GM18502 (cell line): Measurements from ENCODE around the gene HOXA2.

Source experiments
- ATAC-seq: cut with Tn5 transposase; IDR thresholded peaks from one replicate; pipeline ENCODE4 v1.9.1; 2021; ENCODE audit warnings: mild to moderate bottlenecking; ENCODE audit not compliant: unreplicated experiment, poor library complexity

HOXA2 gene

DNA sequence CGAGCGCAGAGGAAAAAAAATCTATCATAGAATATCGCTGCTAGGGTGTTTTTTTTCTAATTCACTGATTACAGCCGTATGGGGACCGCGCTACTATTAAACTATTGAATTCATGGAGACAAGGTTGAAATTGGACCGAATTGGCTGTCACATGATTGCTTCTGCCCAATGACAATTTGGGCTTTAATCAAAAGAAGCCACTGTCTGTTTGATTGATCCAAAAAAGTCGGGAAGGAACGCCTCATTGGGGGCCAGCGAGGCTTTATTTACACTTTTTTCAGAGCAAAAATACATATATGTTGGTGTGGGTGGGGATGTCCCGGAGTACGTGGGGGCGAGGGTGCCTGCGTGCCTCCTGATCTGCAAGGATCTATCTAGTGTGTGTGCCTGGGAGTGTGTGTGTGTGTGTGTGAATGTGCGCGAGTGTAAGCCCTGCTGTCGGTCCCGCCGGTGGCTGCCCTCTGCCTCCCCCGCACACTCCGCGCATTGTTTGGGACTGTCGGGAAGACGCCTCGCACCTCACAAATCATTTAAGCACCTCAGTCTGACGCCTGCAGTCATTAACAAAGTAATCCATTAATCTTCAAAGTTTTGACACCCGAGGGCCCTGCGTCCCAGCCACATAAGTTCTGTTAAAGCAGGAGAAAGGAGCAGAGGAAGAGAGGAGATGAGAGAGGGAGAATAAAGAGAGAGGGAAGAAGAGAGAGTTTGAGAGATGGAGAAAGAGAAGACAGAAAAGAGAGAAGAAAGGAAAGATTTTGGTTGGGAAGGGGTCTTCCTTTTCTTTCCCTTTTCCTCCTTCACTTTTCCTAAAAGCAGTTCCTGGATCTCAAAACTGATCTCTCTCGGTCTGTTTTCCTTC, at the start of gene HOXA2:
TSS of gene HOXA2 (minus strand) at position 103 of the 862 bp plus-strand sequence. CDS start 183 bp downstream, outside the sequence.
- ATAC-seq: no peak

DNA sequence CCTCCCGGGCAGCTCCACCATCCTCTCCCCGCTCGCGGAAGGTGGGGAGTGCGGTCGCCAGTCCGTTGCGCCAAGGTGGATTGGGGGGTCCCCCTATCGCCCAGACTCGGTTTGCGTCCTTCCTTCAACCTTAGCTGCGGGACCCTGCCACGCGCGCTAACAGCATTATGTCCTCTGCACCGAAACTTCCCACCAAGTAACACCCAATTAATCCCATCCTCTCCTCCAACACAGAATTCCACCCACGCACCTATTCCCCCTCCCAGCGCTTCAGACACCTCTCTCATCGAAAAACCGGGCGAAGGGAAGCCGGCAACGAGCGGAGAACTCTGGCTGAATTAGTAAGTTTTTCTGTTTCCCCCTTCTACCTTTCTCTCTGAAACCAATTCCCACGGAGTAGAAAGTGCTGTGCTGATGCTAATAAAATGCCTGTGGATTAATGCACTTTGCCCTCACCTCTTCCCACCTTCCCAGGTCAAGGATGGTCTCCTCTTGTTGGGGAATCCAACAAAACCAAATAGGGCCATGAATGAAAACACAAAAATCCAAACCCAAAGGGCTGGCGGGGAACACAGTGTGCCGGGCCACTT, 49.0 kb upstream of the HOXA2 start:
- ATAC-seq: no peak

DNA sequence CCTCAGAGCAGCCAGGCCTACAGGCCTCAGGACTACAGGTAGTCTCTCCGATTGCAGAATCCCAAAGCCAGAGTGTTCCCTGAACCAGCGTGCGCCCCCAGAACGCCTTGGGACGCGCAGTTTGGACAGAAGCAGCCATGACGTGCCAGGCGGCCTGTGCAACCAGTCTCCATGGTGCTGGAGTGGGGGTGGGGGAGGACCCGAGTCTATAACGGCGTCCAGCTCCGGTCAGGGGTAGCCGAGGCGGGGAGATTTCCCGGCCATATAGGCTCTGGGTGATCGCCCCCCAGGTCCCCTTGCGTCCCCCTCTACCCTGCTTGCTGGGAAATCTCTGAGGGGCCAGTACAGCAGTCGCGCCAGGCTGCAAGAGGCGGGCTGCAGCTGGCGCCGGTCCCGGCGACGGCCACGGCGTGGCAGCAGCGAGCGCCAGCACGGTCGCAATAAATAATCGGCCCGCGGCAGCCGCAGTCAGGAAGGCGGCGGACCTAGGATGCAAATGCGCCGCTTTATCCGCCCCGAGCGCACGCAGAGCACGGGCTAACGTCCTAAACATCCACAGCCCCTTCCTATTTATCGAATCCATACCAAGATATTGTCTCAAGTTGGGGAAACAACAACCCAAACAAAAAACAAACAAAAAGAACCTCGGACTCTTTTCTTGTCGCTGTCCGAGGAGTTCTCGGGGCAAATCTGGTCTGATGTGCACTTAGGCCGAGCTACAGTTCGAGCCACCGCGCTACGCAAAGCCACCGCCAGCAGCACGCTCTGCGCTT, 48.3 kb upstream of the HOXA2 start:
- peak; percentile 85 for ATAC-seq

DNA sequence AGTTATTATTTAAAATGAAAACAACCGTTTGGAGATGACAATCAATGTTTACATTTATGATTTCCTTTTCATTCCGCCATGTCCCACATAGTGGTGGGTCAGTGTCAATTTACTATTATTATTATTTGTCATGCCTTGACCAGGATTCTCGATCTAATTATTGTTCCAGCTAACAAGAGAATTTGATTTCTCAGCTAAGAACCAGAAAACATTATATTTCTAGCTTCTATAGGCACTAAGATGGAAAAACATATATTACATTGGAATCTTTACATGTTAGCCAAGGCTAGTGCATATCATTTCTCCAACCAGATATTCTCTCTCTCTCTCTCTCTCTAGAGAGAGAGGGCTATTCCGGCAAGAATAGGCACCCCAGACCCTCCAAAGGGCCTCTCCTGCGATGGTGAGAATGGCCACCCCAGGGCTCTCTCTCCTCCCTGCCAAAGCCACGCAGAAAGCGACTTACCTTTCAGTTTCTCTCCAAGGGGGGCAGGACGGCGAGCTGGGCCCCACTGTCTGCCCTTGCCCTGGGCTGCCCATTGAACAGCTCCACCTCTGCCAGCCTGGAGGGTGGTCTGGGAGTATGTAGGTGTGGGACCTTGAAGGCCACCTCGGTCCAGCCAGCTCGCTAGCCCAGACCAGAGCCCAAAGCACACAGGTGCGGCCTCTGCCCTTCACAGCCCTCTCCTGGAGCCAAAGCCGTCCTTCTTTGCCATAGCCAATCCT, 47.5 kb upstream of the HOXA2 start:
- no peak for ATAC-seq

DNA sequence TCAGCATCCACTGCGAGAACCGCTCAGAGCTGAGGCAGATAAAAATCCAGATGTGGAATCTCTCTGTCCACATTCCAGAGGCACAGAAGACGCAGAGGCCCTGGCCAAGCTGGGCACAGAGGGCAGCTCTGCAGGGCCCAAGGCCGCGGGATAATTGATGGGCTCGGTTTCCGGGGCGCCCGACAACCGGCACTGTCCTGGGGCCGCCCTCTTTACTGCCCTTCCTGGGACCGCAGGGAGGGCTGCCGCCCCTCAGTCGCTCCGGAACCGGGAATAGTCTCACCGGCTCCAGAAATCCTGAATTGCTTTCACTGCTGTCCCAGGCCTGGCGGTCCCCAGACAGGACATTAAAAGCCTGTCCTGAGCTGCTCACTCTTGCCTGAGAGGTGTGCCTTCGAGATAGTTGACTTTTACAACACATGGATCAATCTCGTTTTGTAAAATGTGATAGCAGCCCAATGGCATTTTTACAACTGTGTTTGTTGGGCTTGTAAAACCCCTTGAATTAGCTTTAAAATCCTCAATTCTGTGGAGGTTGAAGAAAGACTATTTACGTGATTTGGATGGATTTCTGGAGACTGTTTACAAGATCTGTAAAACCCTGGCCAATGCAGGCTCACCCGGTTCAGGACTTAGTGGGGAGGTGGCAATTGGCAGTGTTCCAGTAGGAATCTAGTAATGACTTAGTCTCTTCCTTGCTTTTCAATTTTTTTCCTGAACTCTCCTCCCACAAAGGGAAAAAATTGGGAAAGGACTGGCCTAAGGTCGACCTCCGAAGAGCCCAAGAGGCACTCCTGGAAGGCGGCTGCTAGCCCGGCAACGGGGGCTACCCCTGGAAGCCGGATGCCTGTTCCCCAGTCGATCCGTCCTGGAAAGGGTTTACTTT, 46.5 kb upstream of the HOXA2 start:
- ATAC-seq: no peak

DNA sequence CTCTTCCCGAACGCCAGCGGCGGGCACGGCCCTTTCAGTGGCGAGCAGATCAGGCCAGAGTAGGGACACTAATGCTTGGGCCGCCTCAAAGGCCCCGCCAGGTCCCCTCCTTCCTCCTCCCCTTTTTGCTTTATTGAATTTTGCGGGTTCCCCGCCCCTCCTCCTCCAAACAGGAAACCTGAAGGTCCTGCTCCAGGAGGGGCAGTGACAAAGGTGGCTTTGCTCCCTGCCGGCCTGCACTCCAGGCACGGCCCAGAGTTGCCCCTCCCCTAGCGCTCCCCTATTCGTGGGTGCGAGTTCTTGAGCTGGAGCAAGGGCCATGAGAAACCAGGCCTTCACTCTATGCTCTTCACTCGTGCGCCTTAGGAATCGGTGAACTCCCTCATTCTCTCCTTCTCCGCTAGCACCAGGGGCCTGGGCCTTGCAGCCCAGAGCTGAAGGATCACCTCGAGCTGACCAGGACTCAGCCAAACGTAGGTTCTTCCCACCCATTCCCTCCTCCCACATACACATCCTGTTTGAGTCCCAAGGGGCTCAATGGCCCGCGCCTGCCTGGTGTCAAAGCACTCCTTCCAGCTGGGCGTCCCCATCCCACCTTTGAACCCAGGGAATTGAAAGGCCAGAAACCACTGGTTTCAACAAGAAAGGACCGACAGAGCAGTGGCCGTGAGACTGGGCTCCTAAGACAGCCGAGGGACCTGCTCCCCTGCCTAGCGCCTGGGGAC, 45.7 kb upstream of the HOXA2 start:
- no peak for ATAC-seq

DNA sequence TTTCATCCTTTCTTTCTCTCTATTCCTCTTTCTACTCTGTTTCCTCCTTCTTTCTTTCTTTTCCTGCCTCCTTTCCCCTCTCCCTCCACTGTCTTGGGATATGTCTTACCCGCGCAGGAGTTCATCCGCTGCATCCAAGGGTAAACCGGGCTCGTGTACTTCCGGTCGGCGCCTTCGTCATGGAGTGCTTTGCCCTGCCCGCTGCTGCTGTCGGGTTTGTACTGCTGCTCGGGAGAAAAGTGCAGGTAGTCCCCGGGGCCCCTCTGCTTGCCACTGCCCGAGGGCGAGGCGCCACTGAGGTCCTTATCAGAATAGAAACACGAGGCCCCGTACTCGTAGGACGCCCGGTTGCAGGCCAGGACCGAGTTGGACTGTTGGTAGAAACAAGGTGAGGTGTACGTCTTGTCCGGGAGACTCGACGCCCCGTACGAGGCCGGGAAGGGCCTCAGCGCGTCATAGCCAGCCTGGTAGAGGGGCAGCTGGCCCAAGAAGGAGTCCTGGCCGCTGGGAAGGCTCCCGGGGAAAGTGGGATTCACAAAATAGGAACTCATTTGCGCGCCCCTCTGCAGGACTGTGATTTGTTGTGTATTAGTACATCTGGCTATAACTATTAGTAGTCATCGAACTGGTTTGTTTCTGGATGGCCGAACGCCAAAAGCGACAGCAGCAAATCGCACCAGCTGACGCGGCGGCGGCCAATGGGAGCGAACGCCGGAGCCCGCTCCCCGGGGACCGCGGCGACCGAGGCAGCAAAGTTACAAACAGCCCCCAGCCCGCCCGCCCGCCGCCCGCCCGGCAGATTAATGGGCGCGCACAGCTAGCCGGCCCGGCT, 44.9 kb upstream of the HOXA2 start, which contains the start of gene HOXA6:
TSS of gene HOXA6 (minus strand) at position 576 of the 832 bp plus-strand sequence. CDS start at position 551, 25 bp downstream.
- no peak for ATAC-seq

DNA sequence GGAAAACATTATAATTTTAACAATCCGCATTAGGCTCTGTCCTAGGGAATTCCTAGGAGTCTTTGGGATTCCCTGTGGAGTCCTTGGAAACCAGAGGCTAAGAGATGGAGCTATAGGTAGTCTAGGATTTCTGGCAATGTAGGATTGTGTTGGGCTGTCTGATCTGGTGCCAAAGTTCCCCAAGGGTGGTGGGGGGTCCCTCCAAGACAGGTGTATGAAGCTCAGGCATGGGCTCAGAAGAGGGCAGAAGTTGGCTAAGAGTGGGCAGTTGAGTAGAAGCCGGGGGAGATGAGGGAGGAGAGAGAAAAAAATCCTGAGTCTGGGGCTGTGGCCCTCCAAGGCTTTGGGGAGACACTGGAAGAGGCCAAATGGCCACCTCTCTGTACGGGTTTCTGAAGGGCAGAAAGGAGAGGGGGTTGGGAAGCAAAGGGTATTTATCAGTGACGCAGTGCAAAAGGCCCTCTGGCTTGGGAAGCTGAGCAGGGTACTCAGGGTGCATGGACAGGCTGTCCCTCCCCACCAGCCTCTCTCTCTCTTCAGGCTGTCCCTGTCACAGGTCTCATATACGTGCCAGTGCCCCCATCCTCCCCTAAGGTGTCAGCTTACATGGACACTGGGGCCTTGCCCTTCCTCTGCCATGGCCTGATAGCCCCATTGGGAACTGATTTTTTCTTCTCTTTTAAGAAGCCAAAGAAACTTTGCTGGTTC, 44.2 kb upstream of the HOXA2 start:
- no peak for ATAC-seq

DNA sequence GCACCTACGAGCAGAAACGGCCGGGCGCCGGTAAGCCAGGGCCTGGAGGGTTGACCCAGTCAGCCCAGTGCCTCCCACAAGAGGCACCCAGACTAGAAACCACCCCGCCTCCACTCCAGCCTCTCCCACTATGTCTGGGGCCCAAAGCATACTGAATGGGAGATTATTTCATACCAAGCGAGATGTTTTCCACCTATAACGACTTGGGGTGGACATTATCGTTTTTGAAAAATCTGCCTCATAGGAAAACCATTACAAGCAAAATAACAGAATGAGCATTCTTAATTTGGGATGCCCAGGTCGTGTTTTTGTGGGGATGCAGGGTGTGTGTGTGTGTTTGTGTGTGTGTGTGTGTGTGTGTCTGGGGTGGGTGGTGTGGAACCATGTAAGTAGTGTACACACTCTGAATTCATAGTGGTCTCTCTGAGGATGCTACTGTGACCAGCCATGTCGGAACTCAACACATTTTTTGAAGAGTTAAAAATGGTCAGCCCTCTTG, 43.5 kb upstream of the HOXA2 start:
- ATAC-seq: no peak

DNA sequence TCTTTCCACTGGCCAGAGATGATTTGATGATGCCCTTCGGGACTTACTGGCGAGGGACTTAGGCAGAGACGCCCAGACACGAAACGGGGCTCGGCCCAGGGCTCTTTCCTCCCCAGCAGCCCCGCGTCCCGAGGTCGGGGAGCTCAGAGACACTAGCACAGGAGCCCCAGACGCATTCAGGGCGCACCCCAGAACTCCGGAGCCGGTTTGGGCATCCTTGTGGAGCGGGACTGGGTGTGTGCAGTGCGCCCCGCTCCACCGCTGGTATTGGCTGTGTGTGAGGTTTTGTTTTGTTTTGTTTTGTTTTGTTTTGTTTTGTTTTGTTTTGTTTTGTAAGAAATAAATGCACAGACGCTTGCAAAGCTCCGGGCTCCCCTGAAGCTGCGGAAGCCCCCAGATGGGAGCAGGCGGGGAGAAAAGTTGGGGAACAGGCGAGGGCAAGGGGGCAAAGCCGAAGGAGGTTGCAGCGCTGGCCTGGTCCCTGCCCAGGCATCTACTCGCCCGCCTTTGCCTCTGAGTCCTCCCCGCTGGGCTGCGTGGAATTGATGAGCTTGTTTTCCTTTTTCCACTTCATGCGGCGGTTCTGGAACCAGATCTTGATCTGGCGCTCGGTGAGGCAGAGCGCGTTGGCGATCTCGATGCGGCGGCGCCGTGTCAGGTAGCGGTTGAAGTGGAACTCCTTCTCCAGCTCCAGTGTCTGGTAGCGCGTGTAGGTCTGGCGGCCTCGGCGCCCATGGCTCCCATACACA, 42.9 kb upstream of the HOXA2 start:
- ATAC-seq: no peak

DNA sequence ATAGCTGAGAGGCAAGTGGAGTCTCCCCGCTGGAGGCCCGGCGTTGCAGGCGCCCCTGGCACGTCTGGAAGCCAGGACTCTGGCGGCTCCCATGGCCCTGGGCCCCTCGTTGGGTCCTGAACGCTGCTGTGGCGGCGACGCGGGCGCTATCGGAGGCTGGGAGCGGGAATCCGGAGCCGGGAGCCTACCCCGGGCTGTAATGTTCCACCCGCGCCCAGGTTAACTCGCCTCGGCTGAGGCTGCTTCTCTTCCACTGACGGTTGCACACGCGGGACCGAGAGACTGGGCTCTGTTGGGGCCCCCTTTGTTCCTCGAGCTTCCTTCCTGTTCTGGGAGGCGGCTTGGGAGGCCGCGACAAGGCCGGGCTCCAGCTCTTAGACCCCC, 42.3 kb upstream of the HOXA2 start:
- no peak for ATAC-seq

DNA sequence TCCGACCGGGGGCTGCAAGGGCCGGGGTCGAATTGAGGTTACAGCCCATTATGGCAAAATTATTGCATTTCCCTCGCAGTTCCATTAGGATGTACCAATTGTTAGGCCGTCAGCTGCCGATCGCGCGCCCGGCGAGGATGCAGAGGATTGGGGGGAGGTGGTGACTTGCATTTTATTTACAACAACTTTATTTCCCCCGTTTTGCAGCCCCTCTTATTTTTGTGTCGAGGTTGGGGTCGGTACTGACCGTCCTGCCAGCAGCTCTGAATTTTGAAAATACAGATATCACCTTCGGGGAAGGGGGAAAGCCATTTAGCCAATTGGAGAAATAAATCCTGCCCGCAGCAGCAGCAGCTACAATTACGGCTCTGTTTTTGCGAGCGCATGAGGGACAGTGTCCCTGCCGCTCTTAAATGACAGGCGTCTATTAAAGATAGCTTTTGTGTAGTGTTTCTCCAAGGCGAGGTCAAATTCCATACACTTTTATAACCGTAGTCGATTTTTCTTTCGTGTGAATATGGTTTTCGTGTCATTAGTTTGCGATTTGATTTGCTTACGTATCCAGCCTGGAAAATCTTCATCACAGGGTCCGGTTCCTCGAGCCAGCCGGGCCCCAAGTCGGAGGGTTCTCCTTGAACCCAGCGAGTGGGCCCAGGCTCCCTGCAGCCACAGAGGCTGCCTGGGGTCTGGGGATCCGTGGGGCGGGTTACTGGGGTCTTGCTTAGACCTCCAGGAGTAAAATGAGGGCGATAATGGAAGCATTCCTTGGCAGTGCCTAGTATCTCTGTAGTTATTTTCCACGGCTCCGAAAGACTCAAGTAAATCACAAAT, 41.7 kb upstream of the HOXA2 start:
- no peak for ATAC-seq

DNA sequence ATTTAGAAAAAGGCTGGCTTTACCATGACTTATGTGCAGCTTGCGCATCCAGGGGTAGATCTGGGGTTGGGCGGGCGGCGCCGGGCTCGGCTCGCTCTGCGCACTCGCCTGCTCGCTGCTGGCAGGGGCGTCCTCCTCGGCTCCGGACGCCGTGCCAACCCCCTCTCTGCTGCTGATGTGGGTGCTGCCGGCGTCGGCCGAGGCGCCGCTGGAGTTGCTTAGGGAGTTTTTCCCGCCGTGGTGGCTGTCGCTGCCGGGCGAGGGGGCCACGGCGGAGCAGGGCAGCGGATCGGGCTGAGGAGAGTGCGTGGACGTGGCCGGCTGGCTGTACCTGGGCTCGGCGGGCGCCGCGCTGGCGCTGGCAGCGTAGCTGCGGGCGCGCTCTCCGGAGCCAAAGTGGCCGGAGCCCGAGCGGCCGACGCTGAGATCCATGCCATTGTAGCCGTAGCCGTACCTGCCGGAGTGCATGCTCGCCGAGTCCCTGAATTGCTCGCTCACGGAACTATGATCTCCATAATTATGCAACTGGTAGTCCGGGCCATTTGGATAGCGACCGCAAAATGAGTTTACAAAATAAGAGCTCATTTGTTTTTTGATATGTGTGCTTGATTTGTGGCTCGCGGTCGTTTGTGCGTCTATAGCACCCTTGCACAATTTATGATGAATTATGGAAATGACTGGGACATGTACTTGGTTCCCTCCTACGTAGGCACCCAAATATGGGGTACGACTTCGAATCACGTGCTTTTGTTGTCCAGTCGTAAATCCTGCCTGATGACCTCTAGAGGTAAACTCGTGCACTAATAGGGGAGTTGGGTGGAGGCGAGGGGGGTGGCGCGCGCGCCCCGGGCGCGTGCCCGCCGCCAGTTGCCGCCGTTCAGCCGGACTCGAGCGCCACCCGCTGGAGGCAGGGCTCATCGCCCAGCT, 40.8 kb upstream of the HOXA2 start, which contains the start of gene HOXA5:
TSS of gene HOXA5 (minus strand) at position 659 of the 927 bp plus-strand sequence. CDS start at position 585, 74 bp downstream.
- ATAC-seq: no peak

DNA sequence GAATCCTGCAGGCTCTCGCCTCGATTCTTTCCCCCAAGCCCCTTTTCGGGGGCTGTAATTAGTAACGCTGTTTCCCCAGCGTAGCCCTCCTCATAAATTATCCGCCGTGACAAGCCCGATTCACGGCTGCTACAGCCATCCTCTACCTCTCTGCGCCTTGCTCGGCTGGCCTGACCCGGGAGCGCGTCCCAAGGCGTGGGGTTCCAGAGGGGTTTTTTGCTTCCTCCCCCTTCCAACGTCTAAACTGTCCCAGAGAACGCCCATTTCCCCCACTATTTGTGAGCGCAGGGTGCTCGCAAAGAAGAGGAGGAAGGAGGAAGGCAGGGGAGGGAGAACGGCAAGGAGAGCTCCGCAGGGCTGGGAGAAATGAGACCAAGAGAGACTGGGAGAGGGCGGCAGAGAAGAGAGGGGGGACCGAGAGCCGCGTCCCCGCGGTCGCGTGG, 40.1 kb upstream of the HOXA2 start:
- ATAC-seq: no peak
